Measurements from ENCODE around the gene FOXK2. TPM values are rescaled to one million over a fixed set of nuclear protein-coding genes. Genes with fewer than 3 reads are reported as not detected.
"Not testable (repeated sequence)": the region's sequence is repeated elsewhere in the genome, so short reads cannot be mapped to it uniquely, and the experiment has no call there.

The FOXK2 gene
- polyA plus RNA-seq, 3 donors: 35.2 to 37.9 (median 36.0) TPM

- DNase-seq (ENCODE audit: low read depth in 3 of 3, low spot score in 2 of 3): no peak
These were observed 42.0 kb downstream of the FOXK2 start for GRCh38 chr17:82561429-82562035.

GRCh38 chr17:82562718-82563220 lies 43.2 kb downstream of the FOXK2 start:
- not testable (repeated sequence) for DNase-seq (ENCODE audit: low read depth in 3 of 3, low spot score in 2 of 3)

DNA sequence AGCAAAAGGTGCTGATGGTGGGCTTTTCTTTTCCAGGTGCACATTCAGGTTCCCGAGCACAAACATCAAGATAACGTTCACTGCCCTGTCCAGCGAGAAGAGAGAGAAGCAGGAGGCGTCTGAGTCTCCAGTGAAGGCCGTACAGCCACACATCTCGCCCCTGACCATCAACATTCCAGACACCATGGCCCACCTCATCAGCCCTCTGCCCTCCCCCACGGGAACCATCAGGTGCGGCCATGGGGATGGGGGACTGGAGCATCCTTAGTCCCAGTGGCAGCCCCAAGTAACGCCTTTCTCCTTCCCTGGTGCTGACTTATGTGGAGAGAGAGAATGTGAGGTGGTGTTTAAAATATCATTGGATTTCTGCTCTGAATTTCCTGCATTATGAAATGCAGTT lies 43.8 kb downstream of the FOXK2 start:
- DNase-seq (ENCODE audit: low read depth in 3 of 3, low spot score in 2 of 3): no peak

DNA sequence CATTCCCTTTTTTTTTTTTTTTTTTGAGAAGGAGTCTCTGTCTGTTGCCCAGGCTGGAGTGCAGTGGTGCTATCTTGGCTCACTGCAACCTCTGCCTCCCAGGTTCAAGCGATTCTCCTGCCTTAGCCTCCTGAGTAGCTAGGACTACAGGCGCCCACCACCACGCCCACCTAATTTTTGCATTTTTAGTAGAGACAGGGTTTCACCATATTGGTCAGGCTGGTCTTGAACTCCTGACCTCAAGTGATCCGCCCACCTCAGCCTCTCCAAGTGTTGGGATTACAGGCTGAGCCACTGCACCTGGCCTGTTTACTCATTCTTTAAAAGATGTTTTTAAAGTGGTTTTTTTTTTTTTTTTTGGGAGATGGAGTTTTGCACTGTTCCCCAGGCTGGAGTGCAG lies 44.2 kb downstream of the FOXK2 start:
- DNase-seq (ENCODE audit: low read depth in 3 of 3, low spot score in 2 of 3): not testable (repeated sequence)

- no peak for DNase-seq (ENCODE audit: low read depth in 3 of 3, low spot score in 2 of 3)
These were observed 44.7 kb downstream of the FOXK2 start for GRCh38 chr17:82564241-82564640.

GRCh38 chr17:82565551-82565950 lies 46.0 kb downstream of the FOXK2 start:
- no peak for DNase-seq (ENCODE audit: low read depth in 3 of 3, low spot score in 2 of 3)

GRCh38 chr17:82566129-82566960 lies 46.8 kb downstream of the FOXK2 start:
- DNase-seq (ENCODE audit: low read depth in 3 of 3, low spot score in 2 of 3): no peak

- DNase-seq (ENCODE audit: low read depth in 3 of 3, low spot score in 2 of 3): no peak
These were observed 47.8 kb downstream of the FOXK2 start for GRCh38 chr17:82567286-82567685.

GRCh38 chr17:82568997-82569393 lies 49.5 kb downstream of the FOXK2 start:
- DNase-seq (ENCODE audit: low read depth in 3 of 3, low spot score in 2 of 3): no peak

GRCh38 chr17:82569621-82570020 lies 50.1 kb downstream of the FOXK2 start:
- DNase-seq (ENCODE audit: low read depth in 3 of 3, low spot score in 2 of 3): no peak

- DNase-seq (ENCODE audit: low read depth in 3 of 3, low spot score in 2 of 3): no peak
These were observed 50.7 kb downstream of the FOXK2 start for GRCh38 chr17:82570277-82570676.

- no peak for DNase-seq (ENCODE audit: low read depth in 3 of 3, low spot score in 2 of 3)
These were observed 52.3 kb downstream of the FOXK2 start for GRCh38 chr17:82571855-82572254.

GRCh38 chr17:82574041-82574440 lies 54.5 kb downstream of the FOXK2 start:
- no peak for DNase-seq (ENCODE audit: low read depth in 3 of 3, low spot score in 2 of 3)

DNA sequence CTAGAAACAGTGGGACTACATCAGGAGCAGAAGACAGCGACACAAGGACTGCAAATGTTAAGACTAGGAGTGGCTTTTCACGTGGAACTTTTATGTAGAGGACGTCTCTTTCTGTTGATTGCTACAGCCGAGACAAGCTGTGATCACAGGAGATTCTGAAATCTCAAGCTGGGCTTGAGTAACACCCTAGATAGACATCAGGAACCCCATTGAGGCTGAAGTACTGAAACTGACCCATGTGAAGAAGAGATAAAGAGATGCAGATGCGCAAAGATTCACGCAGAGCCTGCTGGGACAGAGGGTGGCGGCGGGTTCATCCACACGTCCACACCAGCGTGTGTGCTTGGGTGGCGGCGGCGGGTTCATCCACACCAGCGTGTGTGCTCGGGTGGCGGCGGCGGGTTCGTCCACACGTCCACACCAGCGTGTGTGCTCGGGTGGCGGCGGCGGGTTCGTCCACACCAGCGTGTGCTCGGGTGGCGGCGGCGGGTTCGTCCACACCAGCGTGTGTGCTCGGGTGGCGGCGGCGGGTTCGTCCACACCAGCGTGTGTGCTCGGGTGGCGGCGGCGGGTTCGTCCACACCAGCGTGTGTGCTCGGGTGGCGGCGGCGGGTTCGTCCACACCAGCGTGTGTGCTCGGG lies 56.2 kb downstream of the FOXK2 start:
- DNase-seq (ENCODE audit: low read depth in 3 of 3, low spot score in 2 of 3): not testable (repeated sequence)

DNA sequence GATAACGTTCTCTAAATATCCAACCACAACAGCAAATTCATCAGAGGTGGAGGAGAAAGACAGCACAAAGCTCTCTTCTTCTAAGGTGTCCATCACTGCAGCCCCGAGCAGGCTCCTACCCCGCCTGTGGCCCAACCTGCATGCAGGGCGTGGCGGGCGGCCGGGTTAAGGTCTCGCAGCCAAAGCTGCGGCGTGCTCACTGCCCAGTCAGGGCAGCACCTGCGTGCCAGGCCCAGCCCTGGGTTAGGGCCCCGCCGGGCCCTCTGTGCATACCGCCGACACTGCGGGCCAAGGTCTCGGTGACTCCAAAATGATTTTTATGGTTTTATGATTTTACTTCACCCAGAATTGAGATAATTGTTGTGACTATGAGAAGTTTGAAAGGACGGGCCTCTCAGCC lies 57.8 kb downstream of the FOXK2 start:
- DNase-seq (ENCODE audit: low read depth in 3 of 3, low spot score in 2 of 3): no peak

GRCh38 chr17:82579969-82580368 lies 60.4 kb downstream of the FOXK2 start:
- not testable (repeated sequence) for DNase-seq (ENCODE audit: low read depth in 3 of 3, low spot score in 2 of 3)

DNA sequence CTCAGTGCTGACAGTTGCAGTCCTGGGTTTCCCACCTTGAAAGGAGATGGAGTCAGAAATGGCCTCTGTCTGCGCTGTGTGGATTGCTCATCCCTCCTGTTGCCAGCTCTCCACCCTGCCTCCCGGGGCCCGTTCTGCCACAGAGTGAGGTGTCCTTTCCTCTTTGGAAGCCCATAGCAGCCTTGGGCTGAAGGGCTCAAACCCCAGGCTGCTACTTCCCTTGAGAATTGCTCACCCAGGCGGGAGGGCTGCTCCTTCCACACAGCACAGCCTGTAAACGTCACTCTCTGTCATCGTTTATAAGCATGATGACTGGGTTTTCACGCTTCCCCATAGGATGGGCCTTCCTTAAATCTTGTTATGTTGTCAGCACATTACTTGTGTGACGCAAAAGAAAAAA lies 62.7 kb downstream of the FOXK2 start:
- DNase-seq (ENCODE audit: low read depth in 3 of 3, low spot score in 2 of 3): no peak

GRCh38 chr17:82582709-82583108 lies 63.2 kb downstream of the FOXK2 start:
- DNase-seq (ENCODE audit: low read depth in 3 of 3, low spot score in 2 of 3): no peak

DNA sequence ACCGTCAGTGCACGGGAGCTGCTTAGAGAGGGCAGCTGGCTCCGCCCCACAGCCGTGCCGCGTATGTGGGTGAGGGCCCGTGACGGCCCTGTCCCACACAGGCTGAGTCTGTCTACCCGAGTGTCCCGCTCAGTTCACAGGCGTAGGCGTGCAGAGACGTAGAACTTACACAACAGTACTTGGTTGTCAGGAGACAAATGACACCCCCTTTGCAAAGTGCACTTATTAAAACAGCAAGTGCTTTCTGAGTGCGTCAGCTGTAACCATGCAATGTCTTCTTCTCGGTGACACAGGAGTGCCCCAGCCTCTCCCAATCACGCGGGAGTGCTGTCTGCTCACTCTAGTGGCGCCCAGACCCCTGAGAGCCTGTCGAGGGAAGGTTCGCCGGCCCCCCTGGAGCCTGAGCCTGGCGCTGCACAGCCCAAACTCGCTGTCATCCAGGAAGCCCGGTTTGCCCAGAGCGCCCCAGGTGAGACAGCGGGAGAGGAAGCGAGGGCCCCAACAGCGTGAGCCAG lies 64.2 kb downstream of the FOXK2 start:
- DNase-seq (ENCODE audit: low read depth in 3 of 3, low spot score in 2 of 3): no peak

DNA sequence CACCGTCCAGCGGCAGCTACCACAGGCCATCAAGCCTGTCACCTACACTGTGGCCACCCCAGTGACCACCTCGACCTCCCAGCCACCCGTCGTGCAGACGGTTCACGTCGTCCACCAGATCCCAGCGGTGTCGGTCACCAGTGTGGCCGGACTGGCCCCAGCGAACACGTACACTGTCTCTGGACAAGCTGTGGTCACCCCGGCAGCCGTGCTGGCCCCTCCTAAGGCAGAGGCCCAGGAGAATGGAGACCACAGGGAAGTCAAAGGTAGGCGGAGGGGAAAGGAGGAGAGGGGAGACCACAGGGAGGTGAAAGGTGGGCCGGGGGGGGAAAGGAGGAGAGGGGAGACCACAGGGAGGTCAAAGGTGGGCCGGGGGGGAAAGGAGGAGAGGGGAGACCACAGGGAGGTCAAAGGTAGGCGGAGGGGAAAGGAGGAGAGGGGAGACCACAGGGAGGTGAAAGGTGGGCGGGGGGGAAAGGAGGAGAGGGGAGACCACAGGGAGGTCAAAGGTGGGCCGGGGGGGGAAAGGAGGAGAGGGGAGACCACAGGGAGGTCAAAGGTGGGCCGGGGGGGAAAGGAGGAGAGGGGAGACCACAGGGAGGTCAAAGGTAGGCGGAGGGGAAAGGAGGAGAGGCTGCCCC lies 66.5 kb downstream of the FOXK2 start:
- DNase-seq (ENCODE audit: low read depth in 3 of 3, low spot score in 2 of 3): not testable (repeated sequence)
